ENCODE results near the gene MYO1D.
A peak's percentile ranks its signal among the peaks of the same experiment; 100 is the strongest.
"Not testable (repeated sequence)": the region's sequence is repeated elsewhere in the genome, so short reads cannot be mapped to it uniquely, and the experiment has no call there.

Gene MYO1D

GRCh38 chr17:32876417-32877163 lies at the start of gene MYO1D:
Gene MYO1D, minus strand, starts transcription at chr17:32877124. Its CDS starts 252 bp downstream, at chr17:32876872.
- FAIRE-seq = no peak
- DNase-seq (ENCODE audit: insufficient read length, low spot score) = peak; percentile 46

- no peak for FAIRE-seq
Measured at GRCh38 chr17:32926183-32926582, 49.3 kb upstream of the MYO1D start.

GRCh38 chr17:32923905-32924304 lies 47.0 kb upstream of the MYO1D start:
- DNase-seq (ENCODE audit: insufficient read length, low spot score); FAIRE-seq: not testable (repeated sequence)

More at GRCh38 chr17:32926183-32926582, 49.3 kb upstream of the MYO1D start:
- DNase-seq (ENCODE audit: insufficient read length, low spot score) = no peak

GRCh38 chr17:32921017-32921416 lies 44.1 kb upstream of the MYO1D start:
- no peak for DNase-seq (ENCODE audit: insufficient read length, low spot score)
- FAIRE-seq = no peak

GRCh38 chr17:32920293-32920692 lies 43.4 kb upstream of the MYO1D start:
- FAIRE-seq (no peak), DNase-seq (ENCODE audit: insufficient read length, low spot score) (no peak)

- not testable (repeated sequence) for FAIRE-seq
Measured at GRCh38 chr17:32919876-32920275, 43.0 kb upstream of the MYO1D start.

GRCh38 chr17:32917842-32918241 lies 40.9 kb upstream of the MYO1D start:
- DNase-seq (ENCODE audit: insufficient read length, low spot score) (no peak), FAIRE-seq (no peak)

More at GRCh38 chr17:32919876-32920275, 43.0 kb upstream of the MYO1D start:
- DNase-seq (ENCODE audit: insufficient read length, low spot score) = not testable (repeated sequence)

GRCh38 chr17:32917081-32917480 lies 40.2 kb upstream of the MYO1D start:
- no peak for DNase-seq (ENCODE audit: insufficient read length, low spot score)
- no peak for FAIRE-seq

GRCh38 chr17:32916134-32916533 lies 39.2 kb upstream of the MYO1D start:
- FAIRE-seq (no peak), DNase-seq (ENCODE audit: insufficient read length, low spot score) (no peak)

- FAIRE-seq (no peak), DNase-seq (ENCODE audit: insufficient read length, low spot score) (no peak)
Measured at GRCh38 chr17:32915245-32915644, 38.3 kb upstream of the MYO1D start.

GRCh38 chr17:32914181-32914580 lies 37.3 kb upstream of the MYO1D start:
- FAIRE-seq (no peak), DNase-seq (ENCODE audit: insufficient read length, low spot score) (no peak)

GRCh38 chr17:32913593-32913992 lies 36.7 kb upstream of the MYO1D start:
- DNase-seq (ENCODE audit: insufficient read length, low spot score) = no peak
- FAIRE-seq = no peak

- DNase-seq (ENCODE audit: insufficient read length, low spot score) (no peak), FAIRE-seq (no peak)
Measured at GRCh38 chr17:32912218-32912897, 35.4 kb upstream of the MYO1D start.

GRCh38 chr17:32910769-32911168 lies 33.8 kb upstream of the MYO1D start:
- FAIRE-seq (peak; percentile 4), DNase-seq (ENCODE audit: insufficient read length, low spot score) (no peak)

GRCh38 chr17:32909787-32910369 lies 33.0 kb upstream of the MYO1D start:
- DNase-seq (ENCODE audit: insufficient read length, low spot score) (peak; percentile 75), FAIRE-seq (peak; percentile 23)

GRCh38 chr17:32907583-32907982 lies 30.7 kb upstream of the MYO1D start:
- FAIRE-seq = no peak

GRCh38 chr17:32904891-32905290 lies 28.0 kb upstream of the MYO1D start:
- DNase-seq (ENCODE audit: insufficient read length, low spot score) = no peak
- no peak for FAIRE-seq

More at GRCh38 chr17:32907583-32907982, 30.7 kb upstream of the MYO1D start:
- DNase-seq (ENCODE audit: insufficient read length, low spot score) = no peak

- FAIRE-seq = no peak
- DNase-seq (ENCODE audit: insufficient read length, low spot score) = no peak
Measured at GRCh38 chr17:32903774-32904673, 27.1 kb upstream of the MYO1D start.

GRCh38 chr17:32901743-32902142 lies 24.8 kb upstream of the MYO1D start:
- FAIRE-seq (no peak), DNase-seq (ENCODE audit: insufficient read length, low spot score) (no peak)

GRCh38 chr17:32899236-32900013 lies 22.5 kb upstream of the MYO1D start:
- DNase-seq (ENCODE audit: insufficient read length, low spot score) (no peak), FAIRE-seq (no peak)

Measured in HTR-8/SVneo (cell line).